Tibial artery (tissue), 4 donors: ENCODE results near the gene UPK3A.
"Not testable (repeated sequence)": the region's sequence is repeated elsewhere in the genome, so short reads cannot be mapped to it uniquely, and the experiment has no call there.

Source experiments
- DNase-seq, 2 donors: peaks; one replicate each; pipeline ENCODE4 v3.0.0-alpha.2; 2019
- H3K27ac ChIP-seq, 2 donors: fragments of 200-600 bp; sonication (generic) in 1 of 2; 1 replicate in 1 of 2; 2 replicates in 1 of 2; pipeline ENCODE4 v1.5.1; 2018 to 2019; ENCODE audit warnings: mild to moderate bottlenecking in 1 of 2
- H3K27me3 ChIP-seq, 2 donors: fragments of 200-600 bp; sonication (generic) in 1 of 2; one replicate each; pipeline versions ENCODE4 v1.5.1 to v1.6.0; 2016 to 2019
- H3K36me3 ChIP-seq, 3 donors: fragments of 200-600 bp; sonication (generic) in 2 of 3; one replicate each; pipeline ENCODE4 v1.5.1; 2016 to 2019; ENCODE audit warnings: mild to moderate bottlenecking in 2 of 3
- H3K4me1 ChIP-seq, 4 donors: fragments of 200-600 bp; sonication (generic) in 2 of 4; 1 replicate in 3 of 4; 2 replicates in 1 of 4; pipeline ENCODE4 v1.5.1; 2016 to 2019
- H3K4me3 ChIP-seq, 2 donors: fragments of 200-600 bp; sonication (generic) in 1 of 2; 1 replicate in 1 of 2; 2 replicates in 1 of 2; pipeline ENCODE4 v1.5.1; 2018 to 2019; ENCODE audit warnings: mild to moderate bottlenecking in 2 of 2
- H3K9me3 ChIP-seq, 3 donors: fragments of 200-600 bp; sonication (generic) in 1 of 3; one replicate each; pipeline ENCODE4 v1.5.1; 2016 to 2019
- CTCF ChIP-seq, 2 experiments: fragments of 200-600 bp in 1 of 2; fragments of 450-650 bp in 1 of 2; IDR thresholded peaks; one replicate each; pipeline ENCODE4 v1.5.1; 2017 to 2019; ENCODE audit warnings: antibody characterized with exemption in 2 of 2, mild to moderate bottlenecking in 1 of 2, moderate library complexity in 1 of 2
- intact Hi-C: fragments of 100-400 bp; cut with DNase I; formaldehyde crosslinking; loops from one replicate; pipeline ENCODE4 v1.15.0; 2023; ENCODE audit warnings: low total_unique reads

UPK3A gene

GRCh38 chr22:45251825-45252224, 32.9 kb upstream of the UPK3A start:
- no peaks in the 10 kb centered on the region for H3K4me1 ChIP-seq
- H3K27me3 ChIP-seq: peaks cover 0 to 2% of the 10 kb centered on the region in 2 donors
- intact Hi-C loops: no loop called here
- H3K27ac ChIP-seq: no peak overlapping the region
- no peak for DNase-seq
- H3K9me3 ChIP-seq: no peaks in the 10 kb centered on the region
- H3K4me3 ChIP-seq: no peak overlapping the region
- TF ChIP-seq CTCF (IDR thresholded peaks at IDR 0.05): no peak
- H3K36me3 ChIP-seq: no peaks in the 10 kb centered on the region

- H3K27ac ChIP-seq: no peak overlapping the region
- intact Hi-C loops: no loop called here
- H3K4me1 ChIP-seq: no peaks in the 10 kb centered on the region
- peaks cover 0 to 2% of the 10 kb centered on the region in 2 donors for H3K27me3 ChIP-seq
- no peak for TF ChIP-seq CTCF (IDR thresholded peaks at IDR 0.05)
- no peak for DNase-seq
- no peaks in the 10 kb centered on the region for H3K9me3 ChIP-seq
- H3K4me3 ChIP-seq: no peak overlapping the region
- H3K36me3 ChIP-seq: no peaks in the 10 kb centered on the region
Measured at GRCh38 chr22:45253039-45253641, 31.6 kb upstream of the UPK3A start.

GRCh38 chr22:45254388-45254787, 30.4 kb upstream of the UPK3A start:
- Histone ChIP-seq H3K27me3 (peaks cover 0 to 2% of the 10 kb centered on the region in 2 donors), H3K27ac (no peak overlapping the region), H3K4me3 (no peak overlapping the region), H3K36me3 (no peaks in the 10 kb centered on the region), H3K4me1 (no peaks in the 10 kb centered on the region), H3K9me3 (no peaks in the 10 kb centered on the region)
- DNase-seq: no peak
- no peak for TF ChIP-seq CTCF (IDR thresholded peaks at IDR 0.05)
- intact Hi-C loops: no loop called here

- no peaks in the 10 kb centered on the region for H3K9me3 ChIP-seq
- H3K4me1 ChIP-seq: no peaks in the 10 kb centered on the region
- no peak for DNase-seq
- H3K4me3 ChIP-seq: no peak overlapping the region
- H3K27ac ChIP-seq: no peak overlapping the region
- no peaks in the 10 kb centered on the region for H3K36me3 ChIP-seq
- intact Hi-C loops: no loop called here
- no peak for TF ChIP-seq CTCF (IDR thresholded peaks at IDR 0.05)
- peaks cover 0 to 2% of the 10 kb centered on the region in 2 donors for H3K27me3 ChIP-seq
Measured at GRCh38 chr22:45254789-45255278, 29.9 kb upstream of the UPK3A start.

- H3K9me3 ChIP-seq, H3K27ac ChIP-seq, intact Hi-C loops, H3K27me3 ChIP-seq, H3K36me3 ChIP-seq, H3K4me3 ChIP-seq, H3K4me1 ChIP-seq, DNase-seq: not testable (repeated sequence)
Measured at GRCh38 chr22:45257941-45258340, 26.8 kb upstream of the UPK3A start.

- Histone ChIP-seq H3K36me3 (no peaks in the 10 kb centered on the region), H3K4me1 (peaks cover 0 to 11% (median 4%) of the 10 kb centered on the region in 4 donors), H3K4me3 (no peak overlapping the region), H3K27me3 (no peaks in the 10 kb centered on the region), H3K27ac (no peak overlapping the region), H3K9me3 (no peaks in the 10 kb centered on the region)
- TF ChIP-seq CTCF (IDR thresholded peaks at IDR 0.05): no peak
- no peak for DNase-seq
- intact Hi-C loops: no loop called here
Measured at GRCh38 chr22:45259754-45260394, 24.9 kb upstream of the UPK3A start.

- intact Hi-C loops, H3K4me3 ChIP-seq, H3K36me3 ChIP-seq, DNase-seq, H3K9me3 ChIP-seq, H3K27me3 ChIP-seq, H3K27ac ChIP-seq: not testable (repeated sequence)
- peaks cover 0 to 11% (median 4%) of the 10 kb centered on the region in 4 donors for H3K4me1 ChIP-seq
Measured at GRCh38 chr22:45260395-45260759, 24.4 kb upstream of the UPK3A start.
